Left ventricle myocardium inferior (tissue), 1 donor: Measurements from ENCODE around the gene TCEAL6. TPM values are rescaled to one million over a fixed set of nuclear protein-coding genes. Genes with fewer than 3 reads are reported as not detected.
"Not testable (repeated sequence)": the region's sequence is repeated elsewhere in the genome, so short reads cannot be mapped to it uniquely, and the experiment has no call there.

Source experiments
- DNase-seq: peaks from one replicate; pipeline ENCODE4 v3.0.0-alpha.2; 2020
- H3K27ac ChIP-seq: fragments of 200-600 bp; replicated peaks from 2 replicates; pipeline ENCODE4 v1.8.0; 2021
- H3K27me3 ChIP-seq: fragments of 200-600 bp; 2 replicates; pipeline ENCODE4 v1.8.0; 2021; ENCODE audit warnings: low read depth
- H3K36me3 ChIP-seq: fragments of 200-600 bp; 2 replicates; pipeline ENCODE4 v1.8.0; 2021
- H3K4me1 ChIP-seq: fragments of 200-600 bp; 2 replicates; pipeline ENCODE4 v1.8.0; 2021
- H3K4me3 ChIP-seq: fragments of 200-600 bp; 2 replicates; pipeline ENCODE4 v1.8.0; 2021; ENCODE audit warnings: mild to moderate bottlenecking, moderate library complexity
- H3K9me3 ChIP-seq: fragments of 200-600 bp; replicated peaks from 2 replicates; pipeline ENCODE4 v1.8.0; 2021
- intact Hi-C: fragments of 100-400 bp; cut with micrococcal nuclease; formaldehyde crosslinking; loops from one replicate; pipeline ENCODE4 v1.11.0; 2022
- long read RNA-seq: library from polyadenylated mRNA; unstranded; transcript quantifications from one replicate; pipeline ENCODE4 v2.0.0, GENCODE V29; 2021
- total RNA-seq: library from RNA; stranded (reverse); fragmentation: NEBNext Ultra II Directional; extraction: Animal tissue kit (Norgen Biotek cat#: 25700); gene quantifications from one replicate; pipeline ENCODE4 v1.2.1, GENCODE V29; 2021
- TF ChIP-seq, protein P1 (sequence below): fragments of 200-600 bp; IDR thresholded peaks from 2 replicates; pipeline ENCODE4 v1.8.0; 2021; ENCODE audit warnings: antibody characterized with exemption, mild to moderate bottlenecking, borderline replicate concordance
- donor health status: DM: no; HTN: yes; CAD: no; lungs with severe emphysema.

TCEAL6 gene
- total RNA-seq = not detected
- long read RNA-seq = 0 reads

DNA sequence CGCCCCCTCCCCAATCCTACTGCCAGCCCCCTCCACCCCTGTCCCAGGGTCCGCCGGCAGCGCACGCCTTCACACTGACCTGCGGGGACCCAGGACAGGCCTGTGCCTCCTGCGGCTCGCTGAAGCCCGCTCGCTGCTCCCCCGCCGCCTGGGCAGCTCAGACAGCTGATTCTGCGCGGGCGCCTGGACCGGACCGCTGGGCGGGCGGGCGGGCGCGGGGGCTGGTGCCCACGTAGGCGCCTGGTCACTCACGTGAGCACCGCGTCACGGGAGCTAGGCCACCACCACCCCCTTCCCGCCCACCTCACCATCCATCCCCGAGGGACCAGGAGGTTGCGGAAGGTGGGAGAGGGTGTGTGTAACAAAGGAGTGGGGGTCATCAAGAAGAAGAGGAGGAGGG is at the start of gene TCEAL6:
TCEAL6 (minus strand) TSS at position 208 of the 400 bp plus-strand sequence.
- H3K9me3 ChIP-seq, H3K36me3 ChIP-seq, H3K4me3 ChIP-seq, H3K27ac ChIP-seq, H3K4me1 ChIP-seq, DNase-seq, intact Hi-C loops: not testable (repeated sequence)
- H3K27me3 ChIP-seq = peaks cover 42% of the 10 kb centered on the region

GRCh38 chrX:102185967-102186720 is 43.9 kb upstream of the TCEAL6 start:
- H3K36me3 ChIP-seq = no peaks in the 10 kb centered on the region
- intact Hi-C loops = no loop called here
- H3K4me1 ChIP-seq = no peaks in the 10 kb centered on the region
- no peak overlapping the region for H3K27ac ChIP-seq
- no peak overlapping the region for H3K4me3 ChIP-seq
- no peaks in the 10 kb centered on the region for H3K9me3 ChIP-seq
- TF ChIP-seq, protein P1, sequence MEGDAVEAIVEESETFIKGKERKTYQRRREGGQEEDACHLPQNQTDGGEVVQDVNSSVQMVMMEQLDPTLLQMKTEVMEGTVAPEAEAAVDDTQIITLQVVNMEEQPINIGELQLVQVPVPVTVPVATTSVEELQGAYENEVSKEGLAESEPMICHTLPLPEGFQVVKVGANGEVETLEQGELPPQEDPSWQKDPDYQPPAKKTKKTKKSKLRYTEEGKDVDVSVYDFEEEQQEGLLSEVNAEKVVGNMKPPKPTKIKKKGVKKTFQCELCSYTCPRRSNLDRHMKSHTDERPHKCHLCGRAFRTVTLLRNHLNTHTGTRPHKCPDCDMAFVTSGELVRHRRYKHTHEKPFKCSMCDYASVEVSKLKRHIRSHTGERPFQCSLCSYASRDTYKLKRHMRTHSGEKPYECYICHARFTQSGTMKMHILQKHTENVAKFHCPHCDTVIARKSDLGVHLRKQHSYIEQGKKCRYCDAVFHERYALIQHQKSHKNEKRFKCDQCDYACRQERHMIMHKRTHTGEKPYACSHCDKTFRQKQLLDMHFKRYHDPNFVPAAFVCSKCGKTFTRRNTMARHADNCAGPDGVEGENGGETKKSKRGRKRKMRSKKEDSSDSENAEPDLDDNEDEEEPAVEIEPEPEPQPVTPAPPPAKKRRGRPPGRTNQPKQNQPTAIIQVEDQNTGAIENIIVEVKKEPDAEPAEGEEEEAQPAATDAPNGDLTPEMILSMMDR = no peak
- no peak for DNase-seq
- no peaks in the 10 kb centered on the region for H3K27me3 ChIP-seq

- peak; percentile 28 for DNase-seq
Observed at GRCh38 chrX:102155806-102156179, 13.5 kb upstream of the TCEAL6 start, which contains the start of gene BEX5. Gene BEX5, minus strand, starts transcription at chrX:102155977. Its CDS starts 1,712 bp downstream, at chrX:102154265.

GRCh38 chrX:102154900-102155805 is 12.9 kb upstream of the TCEAL6 start:
- Histone ChIP-seq H3K36me3 (no peaks in the 10 kb centered on the region), H3K4me3 (peak overlapping the region; percentile 63), H3K9me3 (no peaks in the 10 kb centered on the region), H3K27me3 (no peaks in the 10 kb centered on the region), H3K4me1 (peaks cover 4% of the 10 kb centered on the region), H3K27ac (no peak overlapping the region)
- TF ChIP-seq, protein P1 = no peak
- DNase-seq = no peak
- intact Hi-C loops = no loop called here

More at GRCh38 chrX:102155806-102156179, 13.5 kb upstream of the TCEAL6 start, which contains the start of gene BEX5:
- H3K36me3 ChIP-seq = no peaks in the 10 kb centered on the region
- no peaks in the 10 kb centered on the region for H3K9me3 ChIP-seq
- H3K4me3 ChIP-seq = peak within 1 kb of the TSS; percentile 63
- no peaks in the 10 kb centered on the region for H3K27me3 ChIP-seq
- TF ChIP-seq, protein P1 = no peak
- H3K27ac ChIP-seq = no peak within 1 kb of the TSS
- intact Hi-C loops = no loop called here
- H3K4me1 ChIP-seq = peaks cover 4% of the 10 kb centered on the region

DNA sequence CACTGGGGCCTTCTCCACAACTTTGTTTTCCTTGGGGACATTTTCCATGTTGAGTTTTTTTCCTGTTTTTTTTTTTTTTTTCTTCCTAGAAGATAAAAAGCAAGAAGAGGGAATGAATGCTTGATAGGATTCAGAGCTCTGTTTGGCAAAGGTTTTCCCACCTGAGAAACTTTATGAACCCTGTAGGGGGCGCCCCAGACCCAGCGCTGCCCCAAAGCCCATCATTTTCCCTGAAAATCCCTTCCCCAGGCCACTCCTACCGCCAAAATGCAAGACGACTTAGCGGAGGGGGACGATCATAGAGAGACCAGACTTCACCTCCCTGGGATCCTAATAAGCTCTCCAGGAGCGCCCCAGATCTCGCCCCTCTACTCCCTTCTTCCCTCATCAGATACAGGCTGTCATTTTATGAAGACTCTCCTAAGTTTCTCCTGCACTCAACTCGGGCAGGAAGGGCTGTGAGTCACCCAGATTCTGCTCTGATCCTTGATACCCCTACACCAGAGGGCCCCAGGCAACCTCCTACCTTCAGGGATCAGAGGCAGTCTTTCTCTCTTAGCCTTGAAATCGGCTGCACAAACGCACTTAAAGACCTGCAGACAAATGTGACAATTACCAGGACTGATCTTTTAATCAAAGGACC is 12.1 kb upstream of the TCEAL6 start:
- Histone ChIP-seq H3K27ac (no peak overlapping the region), H3K9me3 (no peaks in the 10 kb centered on the region), H3K27me3 (no peaks in the 10 kb centered on the region), H3K4me3 (no peak overlapping the region), H3K4me1 (peaks cover 4% of the 10 kb centered on the region), H3K36me3 (no peaks in the 10 kb centered on the region)
- DNase-seq = no peak
- TF ChIP-seq, protein P1 = peak; percentile 28
- intact Hi-C loops = no loop called here

- H3K36me3 ChIP-seq, H3K9me3 ChIP-seq, H3K4me1 ChIP-seq, DNase-seq, intact Hi-C loops, H3K4me3 ChIP-seq, H3K27ac ChIP-seq: not testable (repeated sequence)
- peaks cover 40% of the 10 kb centered on the region for H3K27me3 ChIP-seq
Observed at GRCh38 chrX:102141631-102142030, 650 bp downstream of the TCEAL6 start.

GRCh38 chrX:102140876-102141275 is 1.4 kb downstream of the TCEAL6 start:
- intact Hi-C loops, H3K9me3 ChIP-seq, H3K4me3 ChIP-seq, H3K36me3 ChIP-seq, H3K27ac ChIP-seq, H3K4me1 ChIP-seq, DNase-seq: not testable (repeated sequence)
- H3K27me3 ChIP-seq = peaks cover 40% of the 10 kb centered on the region
